Common myeloid progenitor, CD34-positive (primary cell): Measurements from ENCODE around the gene PIGV.
"Not testable (repeated sequence)": the region's sequence is repeated elsewhere in the genome, so short reads cannot be mapped to it uniquely, and the experiment has no call there.

Experiments
- CTCF ChIA-PET: fragments of 350-600 bp; sonication (Branson Sonifier 250); formaldehyde crosslinking; loops from one replicate; lab custom pipeline; 2021; ENCODE audit warnings: antibody characterized with exemption; lab: Charles Lee
- POLR2A ChIA-PET: fragments of 350-600 bp; sonication (Branson Sonifier 250); formaldehyde crosslinking; loops from one replicate; lab custom pipeline; 2021; ENCODE audit warnings: antibody characterized with exemption; lab: Charles Lee
- DNase-seq, 3 donors: peaks; one replicate each; pipeline versions ENCODE4 v3.0.0 to v3.0.0-alpha.2; 2013
- H3K27ac ChIP-seq, 2 experiments: 1 replicate in 1 of 2; 2 replicates in 1 of 2; pipeline ENCODE4 v1.7.0; 2013; ENCODE audit warnings: inconsistent platforms in 2 of 2, low read length in 2 of 2, mild to moderate bottlenecking in 2 of 2, low read depth in 1 of 2, moderate library complexity in 1 of 2; ENCODE audit not compliant: severe bottlenecking in 2 of 2, insufficient read depth in 1 of 2, poor library complexity in 1 of 2
- H3K27me3 ChIP-seq, 5 experiments: replicated peaks in 2 of 5; 1 replicate in 3 of 5; 2 replicates in 2 of 5; pipeline versions ENCODE4 v1.6.1 to v1.7.0; 2013; ENCODE audit warnings: low read length in 4 of 5, mild to moderate bottlenecking in 2 of 5, moderate library complexity in 2 of 5, inconsistent platforms in 1 of 5; ENCODE audit not compliant: insufficient read depth in 5 of 5, control insufficient read depth in 4 of 5
- H3K36me3 ChIP-seq, 4 experiments: 1 replicate in 2 of 4; 2 replicates in 2 of 4; pipeline versions ENCODE4 v1.6.1 to v1.7.0; 2013; ENCODE audit warnings: low read length in 3 of 4, control low read depth in 1 of 4, mild to moderate bottlenecking in 1 of 4; ENCODE audit not compliant: control insufficient read depth in 4 of 4, insufficient read depth in 4 of 4
- H3K4me1 ChIP-seq, 4 experiments: 1 replicate in 3 of 4; 2 replicates in 1 of 4; pipeline versions ENCODE4 v1.6.1 to v1.7.1; 2013; ENCODE audit warnings: low read length in 3 of 4, mild to moderate bottlenecking in 3 of 4, control low read depth in 1 of 4, inconsistent platforms in 1 of 4, moderate library complexity in 1 of 4; ENCODE audit not compliant: control insufficient read depth in 4 of 4, insufficient read depth in 4 of 4; ENCODE audit errors: control extremely low read depth in 1 of 4
- H3K4me3 ChIP-seq, 7 experiments: 1 replicate in 4 of 7; 2 replicates in 3 of 7; pipeline versions ENCODE4 v1.5.1 to v1.7.0; 2013; ENCODE audit warnings: mild to moderate bottlenecking in 7 of 7, low read length in 6 of 7, moderate library complexity in 6 of 7, inconsistent platforms in 2 of 7, low read depth in 2 of 7, control low read depth in 1 of 7; ENCODE audit not compliant: insufficient read depth in 4 of 7, control insufficient read depth in 1 of 7; ENCODE audit errors: extremely low read depth in 1 of 7
- H3K9me3 ChIP-seq, 5 experiments: 1 replicate in 4 of 5; 2 replicates in 1 of 5; pipeline versions ENCODE4 v1.6.1 to v1.7.1; 2013; ENCODE audit warnings: low read length in 4 of 5, mild to moderate bottlenecking in 2 of 5, inconsistent platforms in 1 of 5, low read depth in 1 of 5, moderate library complexity in 1 of 5; ENCODE audit not compliant: control insufficient read depth in 4 of 5, insufficient read depth in 2 of 5; ENCODE audit errors: control extremely low read depth in 1 of 5
- WGBS: methylation state at CpG from one replicate; pipeline ENCODE4 v1.1.5; 2013; ENCODE audit not compliant: insufficient coverage; 5-methylcytosine and 5-hydroxymethylcytosine counted together

PIGV gene

DNA sequence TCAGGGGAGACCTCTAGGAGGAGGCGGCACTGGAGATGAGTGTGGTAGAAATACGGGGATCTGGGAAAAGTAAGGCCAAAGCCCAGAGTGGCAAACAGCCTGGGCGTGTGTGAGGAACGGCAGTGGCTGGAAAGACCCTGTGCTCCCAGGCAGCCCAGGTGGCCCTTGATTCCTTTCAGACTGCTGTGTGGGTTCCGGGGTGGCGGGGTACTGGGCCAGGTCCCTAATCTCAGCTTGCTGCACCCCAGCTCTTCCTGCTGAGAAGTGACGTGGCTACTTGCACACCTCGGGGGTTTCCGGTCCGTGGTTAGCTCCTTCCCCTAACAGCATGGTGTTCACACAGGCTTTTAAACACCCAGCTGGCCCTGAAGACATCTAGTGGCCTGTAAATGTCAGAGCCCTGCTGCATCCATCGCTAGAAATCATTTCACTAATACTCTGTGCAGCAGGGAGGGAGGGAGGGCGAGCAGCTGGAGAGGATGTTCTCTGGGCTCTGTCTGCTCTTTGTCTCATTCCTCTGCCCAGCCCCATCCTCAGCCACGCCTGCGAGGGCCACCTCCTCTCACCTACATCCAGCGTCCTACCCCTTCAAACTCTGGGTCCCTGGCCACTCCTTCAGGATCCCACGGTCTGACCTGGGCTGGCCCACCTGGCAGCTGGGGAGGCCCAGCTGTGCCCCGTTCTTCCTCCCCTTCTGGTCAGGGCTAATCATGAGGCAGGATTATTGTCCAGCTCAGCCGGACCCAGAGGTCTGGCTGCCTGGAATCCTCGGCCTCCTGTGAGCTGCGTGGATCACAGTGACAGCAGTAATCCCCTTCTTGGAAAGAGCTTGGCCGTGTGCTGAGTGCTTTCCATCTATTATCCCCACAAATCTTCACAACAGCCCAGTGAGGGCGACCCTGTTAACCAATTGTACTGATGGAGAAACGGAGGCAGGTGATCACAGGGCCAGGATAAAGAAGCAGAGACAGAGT, 46.0 kb downstream of the PIGV start:
- Histone ChIP-seq H3K27me3 (no peaks in the 10 kb centered on the region), H3K4me3 (peak overlapping the region in 4 of 7 experiments; percentile 21 to 53 (median 36)), H3K9me3 (no peaks in the 10 kb centered on the region), H3K36me3 (peaks cover 5 to 50% (median 27%) of the 10 kb centered on the region in 4 experiments), H3K4me1 (peaks cover 13 to 48% (median 33%) of the 10 kb centered on the region in 4 experiments), H3K27ac (peak overlapping the region; percentile 70 to 85)
- CTCF ChIA-PET = interaction anchor here (0.6 to 9.5 kb wide), 23 partner anchors 9 to 296 kb away, joined by 3 to 90 read pairs (median 4); no protein-coding TSS in a partner anchor
- 19% methylated on average over 16 of the region's 23 CpGs for WGBS
- POLR2A ChIA-PET = interaction anchor here (0.6 to 0.9 kb wide), 4 partner anchors 13 to 57 kb away, joined by 3 to 5 read pairs (median 3); partner anchors contain the start of gene GPN2
- DNase-seq = peak; percentile 96 to 99 (median 97)

DNA sequence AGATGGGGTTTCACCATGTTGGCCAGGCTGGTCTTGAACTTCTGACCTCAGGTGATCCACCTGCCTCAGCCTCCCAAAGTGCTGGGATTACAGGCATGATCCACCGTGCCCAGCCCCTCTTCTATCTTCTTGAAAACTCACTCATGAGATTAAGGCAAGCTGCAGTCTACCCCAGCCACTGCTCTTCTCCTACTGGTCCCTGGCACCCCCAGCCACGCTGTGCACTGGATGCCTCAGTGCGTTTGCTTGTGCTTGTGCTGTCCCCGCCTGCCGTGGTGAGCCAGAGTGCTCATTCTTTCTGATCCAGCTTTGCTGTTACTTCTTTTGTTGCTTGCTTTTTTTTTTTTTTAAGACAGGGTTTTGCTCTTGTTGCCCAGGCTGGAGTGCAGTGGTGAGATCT, 49.9 kb downstream of the PIGV start:
- H3K9me3 ChIP-seq, H3K27ac ChIP-seq, H3K4me3 ChIP-seq, DNase-seq, H3K27me3 ChIP-seq: not testable (repeated sequence)
- WGBS = 94% methylated on average over 5 of the region's 5 CpGs
- POLR2A ChIA-PET = interaction anchor here (0.6 kb wide), 1 partner anchor 997 kb away, joined by 4 read pairs; no protein-coding TSS in a partner anchor
- Histone ChIP-seq H3K4me1 (peaks cover 9 to 21% (median 20%) of the 10 kb centered on the region in 4 experiments), H3K36me3 (peaks cover 10 to 62% (median 38%) of the 10 kb centered on the region in 4 experiments)
- CTCF ChIA-PET = interaction anchor here (0.6 to 3.0 kb wide), 4 partner anchors 10 to 28 kb away, joined by 3 to 11 read pairs (median 6); no protein-coding TSS in a partner anchor

DNA sequence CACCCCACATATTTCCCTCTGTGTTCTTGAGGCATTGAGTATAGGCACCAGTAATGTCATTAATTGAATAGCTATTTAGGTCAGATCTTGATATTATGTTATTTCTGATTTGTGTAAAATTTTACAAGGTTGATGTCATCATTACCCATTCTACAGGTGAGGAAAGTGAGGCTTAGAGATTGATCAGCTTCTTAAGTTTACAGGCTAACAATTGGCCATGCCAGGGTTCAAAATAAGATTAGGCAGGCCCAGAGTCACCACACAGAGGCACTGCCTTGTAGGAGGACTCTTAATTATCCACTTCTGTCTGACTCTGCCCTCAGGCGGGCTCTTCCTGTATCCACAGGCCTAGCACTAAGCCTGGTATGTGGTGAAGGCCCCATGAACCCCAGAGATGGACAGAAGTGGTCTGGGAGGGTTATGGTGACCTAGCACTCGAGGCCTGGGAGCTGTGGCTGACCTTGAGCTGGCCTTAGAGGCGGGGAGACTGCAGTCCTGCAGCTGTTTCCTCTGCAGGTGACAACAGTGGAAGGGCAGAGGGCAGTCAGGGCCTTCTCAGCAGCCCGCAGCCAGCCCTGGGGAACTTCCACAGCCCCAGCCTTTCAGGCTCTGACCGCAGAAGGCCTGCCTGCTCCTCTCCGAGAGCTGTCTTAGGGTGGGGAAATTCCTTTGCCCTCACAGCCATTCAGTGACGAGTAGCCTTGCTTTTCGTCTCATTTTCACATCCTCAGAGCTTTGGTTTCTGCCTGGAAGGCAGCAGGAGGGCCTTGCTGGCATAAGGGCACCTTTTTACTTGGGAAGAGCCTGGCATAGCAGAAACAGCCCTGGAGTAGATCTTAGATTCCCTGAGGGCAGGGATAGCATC, 51.0 kb downstream of the PIGV start:
- Histone ChIP-seq H3K27me3 (no peaks in the 10 kb centered on the region), H3K27ac (no peak overlapping the region), H3K9me3 (no peaks in the 10 kb centered on the region), H3K36me3 (peaks cover 13 to 59% (median 42%) of the 10 kb centered on the region in 4 experiments), H3K4me1 (peaks cover 5 to 11% (median 10%) of the 10 kb centered on the region in 4 experiments), H3K4me3 (no peak overlapping the region)
- CTCF ChIA-PET = interaction anchor here (1.0 to 2.6 kb wide), 2 partner anchors 9 to 29 kb away, joined by 3 to 10 read pairs; no protein-coding TSS in a partner anchor
- POLR2A ChIA-PET = interaction anchor here (0.5 kb wide), 1 partner anchor 38 kb away, joined by 4 read pairs; no protein-coding TSS in a partner anchor
- peak in 2 of 3 donors; percentile 34 to 53 for DNase-seq
- 87% methylated on average over 8 of the region's 8 CpGs for WGBS

DNA sequence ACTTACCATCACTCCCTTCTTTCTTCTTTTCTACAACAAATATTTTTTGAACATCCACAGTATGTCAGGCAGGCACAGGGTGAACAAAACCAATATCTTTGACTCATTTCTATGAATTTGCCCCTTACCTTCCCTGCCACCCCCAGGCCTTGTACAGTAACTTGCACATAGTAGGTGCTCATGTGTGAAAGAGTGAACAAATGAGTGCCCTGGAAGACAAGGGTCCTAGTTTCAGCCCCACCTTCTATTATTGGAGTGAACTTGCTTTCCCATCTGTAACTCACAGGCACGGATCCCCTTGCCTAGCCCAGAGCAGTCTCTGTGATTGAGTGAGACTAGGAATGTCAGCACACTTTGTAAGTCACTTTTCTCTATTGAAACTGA, 51.6 kb downstream of the PIGV start:
- POLR2A ChIA-PET = no interaction called here
- no peaks in the 10 kb centered on the region for H3K9me3 ChIP-seq
- CTCF ChIA-PET = interaction anchor here (2.6 kb wide), 1 partner anchor 30 kb away, joined by 10 read pairs; no protein-coding TSS in a partner anchor

DNA sequence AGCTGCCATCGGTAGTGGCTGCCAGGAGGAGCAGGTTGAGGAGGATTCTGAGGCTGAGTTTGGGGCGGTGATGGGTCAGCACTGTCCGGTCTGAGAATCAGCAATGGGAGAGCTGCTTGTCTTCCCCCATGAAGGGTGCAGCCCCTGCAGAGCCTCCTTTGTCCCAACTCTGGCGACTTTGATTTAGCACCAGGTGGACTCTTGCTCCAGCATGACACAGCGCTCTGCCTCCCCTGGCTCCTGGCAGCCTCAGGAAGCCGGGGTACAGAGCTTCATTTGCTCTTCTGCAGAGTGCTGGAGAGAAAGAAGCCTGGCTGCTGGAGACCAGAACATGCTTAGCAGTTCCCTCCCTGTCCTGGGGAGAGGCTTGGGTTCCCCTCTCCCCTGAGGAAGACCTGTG, 52.0 kb downstream of the PIGV start:
- Histone ChIP-seq H3K9me3 (no peaks in the 10 kb centered on the region), H3K27me3 (no peaks in the 10 kb centered on the region), H3K4me3 (no peak overlapping the region), H3K4me1 (peaks cover 0 to under 1% (median 0%) of the 10 kb centered on the region in 4 experiments), H3K27ac (no peak overlapping the region), H3K36me3 (peaks cover 15 to 59% (median 36%) of the 10 kb centered on the region in 4 experiments)
- 77% methylated on average over 6 of the region's 6 CpGs for WGBS
- CTCF ChIA-PET = no interaction called here
- DNase-seq = no peak
- POLR2A ChIA-PET = no interaction called here

More for the DNA sequence above, 51.6 kb downstream of the PIGV start:
- peaks cover under 1 to 5% (median 4%) of the 10 kb centered on the region in 4 experiments for H3K4me1 ChIP-seq
- no peak for DNase-seq
- no peaks in the 10 kb centered on the region for H3K27me3 ChIP-seq
- peaks cover 15 to 60% (median 39%) of the 10 kb centered on the region in 4 experiments for H3K36me3 ChIP-seq
- no peak overlapping the region for H3K27ac ChIP-seq
- H3K4me3 ChIP-seq = no peak overlapping the region
- 89% methylated on average over 1 of the region's 1 CpG for WGBS

DNA sequence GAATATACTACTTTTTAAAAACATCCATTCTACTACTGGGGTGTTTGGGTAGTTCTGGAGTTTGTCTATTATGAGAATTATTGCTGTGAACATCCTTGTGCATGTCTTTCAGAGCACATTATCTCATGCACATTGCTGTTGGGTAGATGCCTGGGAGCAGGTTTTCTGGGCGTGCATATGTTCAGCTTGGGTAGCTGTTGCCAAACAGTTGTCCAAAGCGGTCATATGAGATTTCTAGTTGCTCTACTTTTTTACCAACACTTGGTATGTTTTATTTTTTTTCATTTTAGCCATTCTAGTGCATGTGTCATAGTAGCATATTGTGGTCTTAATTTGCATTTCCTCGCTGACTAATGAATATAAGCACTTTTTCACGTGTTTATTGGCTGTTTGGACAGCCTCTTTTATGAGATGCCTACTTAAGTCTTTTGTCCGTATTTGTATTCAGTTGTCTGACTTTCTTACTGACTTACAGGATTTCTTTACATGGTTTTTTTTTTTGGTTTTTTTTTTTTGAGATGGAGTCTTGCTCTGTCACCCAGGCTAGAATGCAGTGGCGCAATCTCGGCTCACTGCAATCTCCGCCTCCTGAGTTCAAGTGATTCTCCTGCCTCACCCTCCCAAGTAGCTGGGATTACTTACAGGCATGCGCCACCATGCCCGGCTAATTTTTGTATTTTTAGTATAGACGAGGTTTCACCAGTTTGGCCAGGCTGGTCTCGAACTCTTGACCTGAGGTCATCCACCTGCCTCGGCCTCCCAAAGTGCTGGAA, 56.9 kb downstream of the PIGV start:
- H3K9me3 ChIP-seq = no peaks in the 10 kb centered on the region
- no peaks in the 10 kb centered on the region for H3K27me3 ChIP-seq
- H3K27ac ChIP-seq = no peak overlapping the region
- H3K36me3 ChIP-seq = peaks cover 15 to 57% (median 36%) of the 10 kb centered on the region in 4 experiments
- ChIA-PET CTCF (interaction anchor here (0.6 to 1.1 kb wide), 3 partner anchors 20 to 386 kb away, joined by 3 read pairs; no protein-coding TSS in a partner anchor), POLR2A (no interaction called here)
- DNase-seq = no peak
- no peak overlapping the region for H3K4me3 ChIP-seq
- H3K4me1 ChIP-seq = no peaks in the 10 kb centered on the region
- 98% methylated on average over 9 of the region's 13 CpGs for WGBS
